HG03095 (cell line): ENCODE results near the gene CALCOCO2.
"Not testable (repeated sequence)": the region's sequence is repeated elsewhere in the genome, so short reads cannot be mapped to it uniquely, and the experiment has no call there.

ENCODE experiments used
- ATAC-seq: cut with Tn5 transposase; IDR thresholded peaks from one replicate; pipeline ENCODE4 v1.9.1; 2021; ENCODE audit warnings: moderate library complexity; ENCODE audit not compliant: unreplicated experiment

CALCOCO2 gene, protein sequence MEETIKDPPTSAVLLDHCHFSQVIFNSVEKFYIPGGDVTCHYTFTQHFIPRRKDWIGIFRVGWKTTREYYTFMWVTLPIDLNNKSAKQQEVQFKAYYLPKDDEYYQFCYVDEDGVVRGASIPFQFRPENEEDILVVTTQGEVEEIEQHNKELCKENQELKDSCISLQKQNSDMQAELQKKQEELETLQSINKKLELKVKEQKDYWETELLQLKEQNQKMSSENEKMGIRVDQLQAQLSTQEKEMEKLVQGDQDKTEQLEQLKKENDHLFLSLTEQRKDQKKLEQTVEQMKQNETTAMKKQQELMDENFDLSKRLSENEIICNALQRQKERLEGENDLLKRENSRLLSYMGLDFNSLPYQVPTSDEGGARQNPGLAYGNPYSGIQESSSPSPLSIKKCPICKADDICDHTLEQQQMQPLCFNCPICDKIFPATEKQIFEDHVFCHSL

DNA sequence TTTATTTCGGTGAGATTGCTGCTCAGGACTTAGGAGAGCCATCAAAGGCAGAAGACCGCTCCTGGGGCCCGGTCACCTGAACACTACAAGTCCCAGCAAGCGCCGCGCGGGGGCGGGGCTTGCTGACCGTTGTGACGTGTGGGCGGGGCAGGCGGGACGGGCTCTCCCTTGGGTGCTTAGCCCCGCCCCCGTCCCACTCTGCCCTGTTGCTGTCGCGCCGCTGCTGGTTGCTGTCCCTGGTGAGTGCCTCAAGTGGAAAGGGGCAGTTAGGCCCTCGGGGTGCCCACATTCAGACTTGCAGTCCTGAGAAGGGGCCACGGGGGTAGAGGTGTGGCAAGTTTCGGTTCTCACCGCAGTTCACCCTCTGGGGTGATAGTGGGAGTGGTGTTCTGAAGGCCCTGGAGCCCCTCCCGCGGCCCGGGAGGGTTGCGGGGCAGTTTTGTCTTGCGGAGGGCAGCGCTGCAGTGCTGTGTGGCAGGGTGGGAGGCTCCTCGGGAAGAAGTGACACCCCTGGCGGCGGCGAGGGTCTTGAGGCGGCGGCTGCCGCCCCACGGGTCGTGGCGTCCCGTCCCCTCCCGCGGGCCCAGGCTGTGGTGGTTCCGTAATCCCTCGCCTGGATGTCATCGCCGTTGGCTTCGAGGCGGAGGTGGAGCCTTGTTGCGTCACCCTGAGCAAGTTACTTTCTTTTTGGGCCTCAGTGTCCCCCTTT is at the start of gene CALCOCO2:
TSS of gene CALCOCO2 (plus strand) at position 196 of the 709 bp plus-strand sequence. CDS start 10,673 bp downstream, outside the sequence.
- ATAC-seq, result peak; percentile 75

DNA sequence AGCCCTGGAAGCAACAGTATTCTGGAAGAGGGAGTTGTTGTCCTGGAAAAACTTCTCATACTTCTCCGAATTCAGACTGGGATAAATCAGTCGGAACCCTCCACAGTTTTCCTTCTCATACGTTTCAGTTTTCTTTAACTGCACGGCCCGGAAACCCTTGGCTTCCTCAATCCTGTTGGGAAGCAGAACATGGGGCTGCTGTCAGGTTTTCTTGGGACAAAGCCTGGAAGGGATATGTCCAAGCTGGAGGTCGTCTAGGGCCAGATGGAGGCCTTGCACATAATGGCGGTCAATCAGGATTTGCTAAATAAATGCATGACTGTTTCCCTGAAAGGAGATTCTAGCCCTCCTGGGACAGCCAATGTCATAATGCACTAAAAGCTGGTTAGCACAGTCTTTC is 43.0 kb upstream of the CALCOCO2 start:
- no peak for ATAC-seq

DNA sequence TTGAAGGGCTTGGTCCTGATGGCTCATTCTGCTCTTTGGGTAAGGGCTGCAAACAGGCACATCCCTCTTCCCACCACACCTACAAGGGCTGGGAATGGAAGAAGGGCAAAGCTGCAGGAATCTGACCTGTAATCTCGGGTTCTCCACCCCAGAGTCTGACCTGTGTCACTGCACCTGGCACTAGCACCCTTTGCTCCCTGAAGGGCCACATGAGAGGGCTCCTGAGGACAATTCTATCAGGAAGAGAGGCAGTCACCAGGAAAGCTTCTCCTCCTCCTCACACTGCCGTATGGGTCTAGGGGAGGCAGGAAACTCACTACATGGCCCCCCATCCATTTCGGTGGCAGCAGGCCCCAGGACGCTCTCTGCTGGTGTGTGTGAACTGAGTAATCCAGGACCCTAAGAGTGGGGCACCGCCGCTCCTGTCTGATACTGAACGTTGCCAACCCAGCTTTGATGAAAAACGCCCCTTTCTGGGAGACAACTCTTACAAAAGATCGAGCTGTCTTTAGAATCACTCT is 40.2 kb upstream of the CALCOCO2 start:
- ATAC-seq, result no peak

DNA sequence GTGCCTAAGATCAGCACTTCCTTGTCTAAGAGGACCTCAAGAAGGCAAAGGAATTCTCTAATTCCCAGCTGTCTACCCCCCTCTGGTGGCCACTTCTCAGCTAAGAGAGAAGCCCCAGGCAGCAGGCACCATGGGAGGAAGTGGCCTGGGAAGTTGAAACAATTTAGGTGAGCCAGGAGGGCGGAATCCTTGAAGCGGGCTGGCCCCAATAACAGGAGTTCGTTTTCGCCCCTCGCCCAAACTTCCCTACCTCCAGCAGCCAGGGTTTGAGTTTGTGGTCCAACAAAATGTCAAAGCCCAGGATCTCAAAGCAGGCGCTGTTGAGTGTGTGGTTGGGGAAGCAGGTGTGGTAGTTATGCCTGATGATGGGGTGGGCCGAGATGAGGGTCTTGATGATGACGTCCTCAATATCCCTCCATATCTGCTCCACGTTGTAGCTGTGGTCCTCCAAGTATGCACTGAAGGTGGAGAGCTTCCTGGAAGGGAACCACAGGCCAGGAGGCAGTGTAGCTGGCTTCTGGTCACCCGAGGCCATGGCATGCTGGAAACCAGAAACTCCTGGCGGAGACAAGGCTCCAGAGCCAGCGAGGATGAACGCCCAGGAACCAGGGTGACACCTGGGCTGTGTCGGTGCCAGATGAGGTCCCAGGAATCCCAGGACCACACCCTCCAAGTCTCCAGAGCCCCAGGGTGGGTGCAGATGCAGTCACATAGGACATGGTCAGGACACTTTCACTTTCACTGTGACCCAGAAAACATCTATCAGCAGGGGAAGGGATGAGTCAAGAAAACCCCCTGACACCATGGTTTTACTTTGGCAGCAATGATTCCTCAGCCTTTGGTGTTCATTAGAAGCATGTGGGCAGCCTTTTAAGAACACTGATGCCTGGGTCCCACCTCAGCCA is 39.5 kb upstream of the CALCOCO2 start:
- ATAC-seq, result no peak

DNA sequence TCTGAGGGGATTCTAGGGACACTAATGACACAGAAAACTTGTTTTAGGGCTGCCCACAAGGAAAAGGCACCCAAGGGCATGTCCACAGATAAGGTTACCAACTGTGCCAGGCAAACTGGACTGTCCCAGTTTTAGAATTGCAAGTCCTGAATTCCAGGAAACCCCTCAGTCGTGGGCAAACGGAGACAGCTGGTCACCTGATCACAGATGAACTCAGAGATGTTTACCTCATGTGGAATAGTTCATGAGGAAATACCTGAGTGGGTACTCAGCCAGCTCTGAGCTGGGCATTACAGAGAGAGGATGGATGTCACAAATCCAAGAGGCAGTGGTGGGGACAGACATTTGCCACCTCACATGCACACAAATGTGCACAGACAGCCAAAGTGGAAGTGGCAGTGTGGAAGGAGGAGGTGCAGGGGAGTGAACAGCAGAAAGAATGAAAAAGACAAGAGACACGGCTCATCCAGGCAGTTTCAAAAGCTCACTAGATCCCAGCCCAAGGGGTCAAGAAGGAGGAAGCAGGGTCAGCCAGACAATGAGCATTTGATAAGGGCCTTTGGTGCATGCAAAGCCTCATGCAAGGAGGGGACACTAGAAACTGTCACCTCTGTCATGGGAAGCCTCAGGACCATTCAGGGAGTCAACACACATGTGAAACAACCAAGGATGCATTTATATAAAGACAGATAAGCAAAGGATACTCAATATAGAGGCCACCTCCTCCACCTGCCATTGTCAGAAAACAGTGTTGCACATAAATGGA is 38.6 kb upstream of the CALCOCO2 start:
- ATAC-seq, result no peak

DNA sequence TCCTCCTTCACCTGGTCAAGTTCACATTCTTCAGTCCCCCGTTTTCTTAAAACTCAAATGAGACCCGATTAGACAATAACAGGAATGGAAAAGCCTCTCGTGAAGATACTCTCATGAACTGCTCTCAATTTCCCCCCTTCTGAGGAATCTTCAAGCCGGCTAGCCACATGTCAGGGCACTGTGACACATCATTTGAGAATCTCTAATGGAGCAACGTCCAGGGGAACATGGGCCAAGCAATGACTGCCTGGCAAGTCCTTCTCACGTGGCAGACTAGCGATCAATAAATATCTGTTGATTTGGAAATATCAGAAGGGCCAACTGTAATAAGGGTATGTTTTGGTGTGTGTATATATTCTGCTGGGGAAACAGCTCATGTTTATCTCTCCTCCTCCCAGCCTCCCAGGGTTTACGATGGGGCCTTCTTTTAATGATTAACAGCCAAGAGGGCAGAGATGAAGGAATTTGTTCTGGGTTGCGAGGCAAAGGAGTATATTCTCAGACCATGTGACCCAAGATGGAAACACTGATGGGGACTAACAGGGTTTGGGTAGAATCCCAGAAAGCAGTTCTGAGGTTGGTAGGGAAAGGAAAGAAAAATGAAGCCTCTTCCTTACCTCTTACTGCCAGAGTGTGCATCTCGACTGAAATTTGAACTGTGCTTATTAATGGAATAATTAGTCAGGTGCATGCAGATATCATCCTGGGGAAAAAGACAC is 35.2 kb upstream of the CALCOCO2 start:
- ATAC-seq, result no peak

DNA sequence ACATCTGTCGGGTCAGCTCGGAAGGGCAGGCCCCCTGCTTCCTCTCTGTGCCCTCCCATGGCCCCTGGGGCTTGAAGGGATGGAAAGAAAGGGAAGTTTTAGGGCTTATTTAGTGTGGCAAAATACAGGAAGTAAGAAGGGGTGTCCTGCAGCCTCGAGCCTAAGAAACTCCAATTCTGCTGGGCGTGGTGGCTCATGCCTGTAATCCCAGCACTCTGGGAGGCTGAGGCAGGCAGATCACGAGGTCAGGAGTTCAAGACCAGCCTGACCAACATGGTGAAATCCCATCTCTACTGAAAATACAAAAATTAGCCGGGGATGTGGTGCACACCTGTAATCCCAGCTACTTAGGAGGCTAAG is 34.7 kb upstream of the CALCOCO2 start:
- ATAC-seq, result not testable (repeated sequence)

DNA sequence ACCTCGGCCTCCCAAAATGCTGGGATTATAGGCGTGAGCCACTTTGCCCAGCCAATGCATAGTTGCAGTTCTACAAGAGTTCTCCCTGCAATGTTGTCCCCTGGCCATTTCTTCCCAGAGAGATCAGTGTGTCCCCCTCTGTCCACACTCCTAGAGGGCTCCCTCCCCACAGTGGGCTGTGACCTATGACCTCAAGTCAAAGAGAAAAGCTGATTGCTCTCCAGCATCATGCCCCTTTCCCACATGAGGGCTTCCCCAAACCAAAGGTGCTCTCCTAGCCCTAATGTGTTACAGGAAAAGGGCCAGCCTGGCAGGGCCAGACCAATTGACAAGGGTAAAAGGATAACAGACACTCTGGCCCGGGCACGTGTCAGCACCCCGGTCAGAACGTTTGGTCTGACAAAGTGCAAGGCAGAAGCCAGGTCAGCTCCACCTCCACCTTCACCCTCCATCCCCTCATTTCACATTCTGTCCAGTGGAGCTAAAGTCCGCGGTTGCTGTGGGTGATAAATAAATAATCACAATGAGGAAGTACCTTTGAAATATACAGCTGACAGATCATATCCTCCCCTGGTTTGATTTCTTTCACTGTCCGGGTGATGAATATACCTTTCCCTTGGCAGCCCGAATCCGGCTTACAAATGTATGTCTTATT is 31.6 kb upstream of the CALCOCO2 start:
- no peak for ATAC-seq

DNA sequence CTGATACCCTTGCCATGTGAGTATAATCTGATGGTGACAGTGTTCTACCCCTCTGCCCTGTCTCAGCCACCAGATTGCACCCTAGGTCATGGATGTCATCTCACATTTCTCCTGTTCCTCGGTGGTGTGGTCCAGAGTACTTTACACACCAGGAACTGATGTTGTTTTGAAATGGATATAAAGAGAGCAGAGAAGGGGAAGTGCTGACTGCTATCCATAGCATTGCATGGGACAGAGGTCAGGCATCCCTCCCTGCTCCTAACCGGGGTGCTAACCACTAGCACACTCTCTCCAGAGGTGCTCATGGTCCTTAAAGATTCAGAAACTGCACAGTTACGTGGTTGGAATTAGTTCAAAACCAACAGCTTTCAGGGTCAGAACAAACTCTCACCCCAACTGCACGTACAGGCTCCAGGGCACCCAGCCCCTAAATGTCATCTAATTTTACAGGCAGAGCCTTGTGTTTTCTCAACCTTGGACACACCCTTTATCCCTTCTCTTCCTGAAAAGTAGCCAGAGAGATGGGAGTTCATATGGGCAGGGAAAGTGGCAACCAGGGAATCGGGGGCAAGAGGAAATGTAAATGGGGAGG is 30.1 kb upstream of the CALCOCO2 start:
- no peak for ATAC-seq

DNA sequence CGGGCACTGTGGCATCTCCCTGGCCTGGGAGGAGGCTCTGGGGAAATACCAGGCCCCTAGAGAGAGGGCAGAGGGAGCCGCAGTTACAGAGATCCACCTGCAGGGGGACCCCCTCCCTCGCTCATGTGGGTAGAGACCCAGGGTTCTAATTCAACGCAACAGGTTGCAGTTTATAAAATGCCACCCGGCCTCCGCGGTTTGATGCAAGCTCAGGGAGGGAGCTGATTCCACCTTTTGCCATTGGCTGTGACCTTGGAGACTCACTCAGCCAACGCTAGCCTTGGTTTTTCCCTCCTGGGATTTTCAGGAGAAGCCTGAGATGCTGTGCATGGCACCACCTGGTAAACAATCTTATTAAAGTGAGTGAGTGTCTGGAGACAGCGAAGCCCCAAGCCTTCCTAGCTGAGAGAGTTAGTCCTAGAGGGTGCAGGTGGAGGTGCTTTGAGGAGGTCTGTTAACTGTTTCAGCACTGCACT is 25.9 kb upstream of the CALCOCO2 start:
- ATAC-seq, result no peak

DNA sequence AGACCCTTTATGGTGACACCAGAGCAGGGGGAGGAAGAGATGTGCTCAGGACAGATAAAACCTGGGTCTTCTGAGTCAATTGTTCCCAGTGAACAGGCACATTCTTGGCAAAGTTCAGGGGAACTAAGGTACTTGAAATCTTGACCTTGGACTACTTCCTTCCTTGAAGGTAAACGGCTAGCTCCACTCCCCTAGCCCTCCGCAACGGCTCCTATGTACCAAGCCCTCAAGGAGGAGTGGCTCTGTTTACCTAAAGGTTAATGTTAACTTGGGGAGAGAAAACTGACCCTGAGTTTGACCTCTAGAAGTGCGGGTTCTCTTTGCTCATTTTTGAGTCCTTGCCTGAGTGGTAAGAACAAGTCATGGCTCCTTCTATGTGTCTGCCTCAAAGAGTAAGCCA is 21.7 kb upstream of the CALCOCO2 start:
- no peak for ATAC-seq

DNA sequence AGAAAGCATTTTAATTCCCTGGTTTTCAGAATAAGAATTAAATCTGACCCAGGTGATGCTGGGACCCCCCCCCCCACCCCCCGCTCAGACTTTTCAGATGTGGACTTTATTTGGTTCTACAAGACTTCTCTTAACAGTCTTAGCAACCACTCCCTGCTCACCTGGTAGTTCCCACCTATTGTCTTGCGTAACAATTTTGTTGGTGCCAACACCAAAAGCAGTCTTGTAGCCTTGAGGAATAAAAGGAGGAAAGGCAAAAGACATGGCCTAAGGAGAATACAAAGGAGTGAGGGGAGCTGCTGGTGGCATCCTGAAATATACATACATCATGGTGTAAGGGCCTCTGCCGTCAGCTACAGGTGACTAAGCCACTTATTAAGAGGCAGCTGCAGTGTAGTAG is 18.8 kb upstream of the CALCOCO2 start:
- ATAC-seq, result no peak

DNA sequence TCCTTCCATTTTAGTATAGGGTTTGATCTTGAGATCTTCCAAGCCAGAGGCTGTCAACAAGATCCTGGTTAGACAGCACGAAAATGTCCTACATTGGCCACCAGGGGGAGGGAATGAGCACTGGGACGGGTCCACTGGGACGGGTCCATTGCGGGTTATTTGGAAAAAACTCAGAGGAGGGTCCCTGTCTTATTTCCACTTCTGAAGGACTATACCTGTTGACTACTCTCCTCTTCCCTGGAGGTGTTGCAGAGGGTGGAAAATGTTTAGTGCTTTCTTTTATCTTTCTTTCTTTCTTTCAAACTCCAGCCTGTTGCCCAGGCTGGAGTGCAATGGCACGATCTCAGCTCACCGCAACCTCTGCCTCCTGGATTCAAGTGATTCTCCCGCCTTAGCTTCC is 16.3 kb upstream of the CALCOCO2 start:
- ATAC-seq, result no peak

DNA sequence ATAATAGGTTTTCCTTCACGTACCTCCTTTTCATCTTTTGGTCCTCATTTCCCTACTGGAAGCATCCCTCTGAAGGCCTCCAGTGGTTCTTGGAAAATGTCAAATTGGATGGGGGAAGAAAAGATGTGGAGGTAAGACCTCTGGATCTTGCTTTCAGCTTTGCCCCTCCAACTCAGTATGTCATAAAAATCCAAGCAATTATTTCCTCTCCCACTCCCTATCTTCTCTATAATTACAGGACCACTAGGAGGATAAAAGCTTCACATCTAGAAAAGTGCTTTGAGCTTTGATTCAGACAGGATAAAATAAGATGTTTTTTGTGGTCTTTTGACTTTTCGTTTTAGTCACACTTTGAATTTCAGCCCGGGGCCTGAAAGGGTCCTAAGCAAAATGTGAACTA is 15.5 kb upstream of the CALCOCO2 start:
- no peak for ATAC-seq

DNA sequence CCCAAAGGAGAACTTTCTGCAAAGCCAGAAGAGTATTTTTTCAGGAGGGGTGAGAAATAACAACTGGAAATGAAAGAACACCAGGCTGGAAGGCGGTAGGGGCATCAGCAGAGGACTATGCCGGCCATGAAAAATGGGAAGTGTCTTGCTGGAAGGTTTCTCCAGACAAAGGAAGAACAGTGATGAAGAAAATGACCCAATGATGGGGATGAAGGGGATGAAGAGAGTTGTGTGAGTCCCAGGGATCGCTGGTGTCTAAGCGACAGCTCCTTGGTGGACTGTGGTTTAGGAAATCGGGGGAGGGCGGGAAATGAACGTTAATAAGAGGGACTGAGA is 14.4 kb upstream of the CALCOCO2 start:
- ATAC-seq, result no peak

DNA sequence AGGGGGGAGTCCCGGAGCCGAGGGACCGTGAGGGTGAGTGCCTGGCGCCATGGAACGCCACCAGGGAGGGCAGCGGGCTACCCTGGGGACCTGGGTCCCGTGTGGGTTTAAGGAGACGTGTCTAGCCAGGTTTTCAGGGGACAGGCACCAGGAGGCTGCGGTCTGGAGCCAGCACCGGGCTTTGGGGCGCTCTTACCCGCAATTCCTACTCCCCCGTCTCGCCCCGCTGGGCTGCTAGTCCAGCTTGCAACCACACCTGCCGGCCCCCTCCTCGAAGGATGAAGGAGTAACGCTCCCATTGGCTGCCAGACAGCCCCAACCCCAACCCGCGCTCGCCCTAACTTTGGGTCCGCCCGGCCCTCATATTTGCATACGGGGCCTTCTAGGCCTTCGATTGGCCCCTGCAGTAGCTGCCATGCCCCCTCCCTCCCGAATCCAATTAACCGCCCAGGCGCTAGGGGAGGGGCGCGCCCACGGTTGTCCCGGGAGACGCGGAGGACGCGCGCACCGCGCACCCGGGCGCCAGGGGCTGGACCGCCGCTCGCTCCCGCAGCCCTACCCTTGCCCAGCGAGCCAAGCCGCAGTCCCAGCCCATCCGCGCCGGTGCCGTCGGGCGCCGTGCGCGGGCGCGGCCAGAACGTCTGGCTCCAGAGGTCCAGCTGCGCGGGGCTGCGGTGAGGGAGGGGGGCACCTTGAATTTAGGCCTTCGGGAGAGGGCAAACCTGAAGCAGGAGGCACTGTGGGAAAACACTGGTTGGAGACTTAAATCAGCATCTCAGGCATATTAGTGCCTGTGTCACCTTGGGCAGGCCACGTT is 13.9 kb upstream of the CALCOCO2 start, which contains the start of gene TTLL6:
TSS of gene TTLL6 (minus strand) at position 456 of the 817 bp plus-strand sequence. CDS start at position 299, 157 bp downstream.
- ATAC-seq, result peak; percentile 50

DNA sequence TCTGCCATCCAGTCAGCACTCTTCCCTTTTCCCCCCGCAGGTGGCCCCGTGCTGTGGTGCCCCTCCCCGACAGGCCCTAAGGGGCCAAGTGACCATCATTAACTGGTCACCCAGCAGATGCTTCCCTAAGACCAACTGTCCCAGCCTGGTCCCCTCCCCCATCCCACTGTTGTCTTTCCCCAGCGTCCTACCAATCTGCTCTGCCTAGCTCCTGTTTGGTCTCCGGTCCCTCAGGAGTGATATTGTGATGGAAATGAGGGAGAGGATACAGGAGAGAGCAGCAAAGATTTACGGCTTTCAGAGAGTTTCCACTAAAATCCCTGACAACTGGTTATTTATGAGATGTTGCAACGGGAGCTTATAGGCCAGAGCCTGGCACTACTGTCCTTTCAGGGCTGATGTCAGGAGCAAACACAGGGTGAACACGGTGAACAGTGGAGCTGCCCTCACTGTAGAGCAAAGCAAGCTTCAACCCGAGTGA is 12.4 kb upstream of the CALCOCO2 start:
- ATAC-seq, result no peak

DNA sequence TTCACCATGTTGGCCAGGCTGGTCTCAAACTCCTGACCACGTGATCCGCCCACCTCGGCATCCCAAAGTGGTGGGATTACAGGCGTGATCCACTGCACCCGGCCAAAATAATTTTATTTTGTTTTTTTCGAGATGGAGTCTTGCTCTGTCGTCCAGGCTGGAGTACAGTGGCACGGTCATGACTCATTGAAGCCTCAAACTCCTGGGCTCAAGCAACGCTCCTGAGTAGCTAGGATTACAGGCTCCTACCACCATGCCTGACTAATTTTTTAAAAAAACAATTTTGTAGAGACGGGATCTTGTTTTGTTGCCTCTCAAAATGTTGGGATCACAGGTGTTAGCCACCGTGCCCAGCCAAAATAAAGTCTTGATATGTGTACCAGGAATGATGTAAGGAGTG is 11.4 kb upstream of the CALCOCO2 start:
- no peak for ATAC-seq
